GM18861 (cell line): ENCODE results near the gene CACNA2D2.

Experiments
- ATAC-seq: cut with Tn5 transposase; IDR thresholded peaks from one replicate; pipeline ENCODE4 v1.9.1; 2021; ENCODE audit not compliant: unreplicated experiment

The CACNA2D2 gene

DNA sequence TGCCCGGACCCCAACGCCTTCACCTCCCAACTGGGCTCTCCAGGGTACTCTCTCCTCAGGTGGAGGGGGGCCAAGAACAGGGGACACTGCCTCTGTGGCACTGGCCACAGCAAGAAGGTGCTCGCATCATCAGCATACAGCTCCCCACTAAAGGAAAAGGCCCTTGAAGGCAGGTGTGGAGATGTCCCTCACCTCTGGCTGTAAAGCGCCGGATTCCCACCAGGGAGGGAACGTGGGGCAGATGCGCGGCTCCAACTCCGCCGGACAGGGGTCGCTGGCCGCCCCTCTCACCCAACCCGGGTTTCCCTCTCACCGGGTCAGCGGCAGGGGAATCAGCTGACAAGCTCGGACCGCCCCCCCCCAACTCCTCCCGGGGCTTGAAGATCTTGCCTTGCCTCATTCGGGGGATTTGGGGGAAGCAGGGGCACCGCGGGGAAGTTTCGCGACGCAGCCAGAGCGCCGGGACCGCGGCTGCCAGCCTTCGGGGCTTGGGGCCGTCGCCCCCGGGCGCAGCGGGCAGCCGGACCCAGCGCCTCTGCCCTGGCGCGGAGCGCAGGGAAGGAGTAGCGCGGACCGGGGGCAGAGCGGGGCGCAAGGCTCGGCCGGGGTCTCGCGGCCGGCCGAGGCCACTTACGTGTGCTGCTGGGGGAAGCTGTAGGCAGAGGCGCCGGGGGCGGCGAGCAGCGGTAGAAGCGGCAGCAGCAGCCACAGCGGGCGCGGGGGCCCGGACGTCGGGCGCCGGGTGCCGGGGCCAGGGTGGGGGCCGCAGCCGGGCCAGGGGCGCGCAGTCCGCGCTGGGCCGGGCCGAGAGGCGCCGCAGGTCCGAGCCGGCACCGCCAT lies 630 bp downstream of the CACNA2D2 start:
- ATAC-seq, result no peak

DNA sequence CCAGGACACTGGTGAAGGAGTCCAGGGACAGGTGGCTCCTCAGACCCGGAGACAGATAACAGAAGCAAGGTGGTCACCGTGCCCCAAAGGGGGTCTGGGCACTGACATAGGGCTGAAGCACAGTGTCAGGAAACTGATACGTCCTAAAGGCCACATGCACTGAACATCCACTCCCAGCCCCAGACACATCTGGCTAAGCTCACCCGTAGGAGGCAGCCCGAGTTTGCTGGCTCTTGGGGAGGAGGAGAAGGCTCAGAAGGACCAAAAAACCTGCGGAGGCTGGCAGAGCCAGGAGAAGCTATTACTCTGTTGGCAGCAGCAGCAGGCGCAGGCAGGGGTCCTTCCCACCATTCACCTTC lies 1.2 kb downstream of the CACNA2D2 start:
- no peak for ATAC-seq

DNA sequence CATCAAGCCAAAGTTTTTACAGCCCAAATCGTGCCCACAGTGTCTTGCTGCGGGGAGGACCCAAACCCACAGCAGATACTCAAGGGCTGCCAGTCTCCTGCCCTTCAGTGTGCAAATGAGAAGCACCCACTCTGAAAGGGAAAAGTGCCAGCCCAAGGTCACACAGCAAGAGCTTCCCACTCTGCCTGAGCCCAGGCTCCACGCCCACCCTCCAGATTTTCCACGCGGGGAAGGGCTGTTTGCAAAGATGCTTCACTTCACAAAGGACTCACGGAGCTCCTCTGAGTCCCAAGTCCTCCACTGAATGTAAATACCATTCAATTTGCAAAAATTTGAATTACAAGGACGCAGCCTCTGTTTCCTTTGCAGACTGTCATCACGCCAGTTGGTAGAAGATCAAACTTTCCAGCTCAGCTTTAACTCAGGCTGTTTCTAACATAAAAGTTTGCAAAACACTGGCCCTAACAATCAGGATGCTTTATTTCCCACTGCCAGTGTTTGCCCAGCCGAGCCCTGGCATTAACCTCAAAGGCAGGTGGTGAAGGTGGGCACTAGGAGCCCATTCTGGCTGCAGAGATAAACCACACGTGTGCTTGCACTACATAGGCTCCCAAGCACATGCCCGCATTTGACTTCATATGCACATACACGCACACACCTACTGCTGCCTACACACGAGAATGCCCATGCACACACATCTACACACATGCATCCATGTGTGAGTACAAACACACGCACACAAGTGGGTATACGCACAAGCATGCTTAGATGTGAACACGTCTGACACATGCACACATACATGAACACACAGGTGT lies 7.6 kb downstream of the CACNA2D2 start:
- ATAC-seq, result no peak

DNA sequence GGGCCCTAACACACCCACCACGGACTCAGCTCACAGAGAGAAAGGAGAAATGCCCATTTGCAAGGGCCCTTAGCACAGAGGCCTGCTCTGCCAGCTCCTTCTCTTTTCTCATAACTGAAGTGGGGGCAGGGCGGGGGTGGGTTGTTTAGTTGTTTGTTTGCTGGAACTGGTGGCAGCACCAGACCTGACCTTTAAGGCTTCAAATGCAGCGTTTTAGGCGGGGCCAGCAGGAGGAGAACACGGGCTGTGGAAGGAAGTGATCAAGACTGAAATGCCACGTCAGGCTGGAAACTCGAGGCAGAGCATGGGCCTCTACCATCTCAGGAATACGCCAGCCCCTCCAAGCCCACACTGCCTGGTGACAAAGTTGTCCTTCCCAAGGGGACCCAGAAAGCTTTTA lies 9.3 kb downstream of the CACNA2D2 start:
- no peak for ATAC-seq

DNA sequence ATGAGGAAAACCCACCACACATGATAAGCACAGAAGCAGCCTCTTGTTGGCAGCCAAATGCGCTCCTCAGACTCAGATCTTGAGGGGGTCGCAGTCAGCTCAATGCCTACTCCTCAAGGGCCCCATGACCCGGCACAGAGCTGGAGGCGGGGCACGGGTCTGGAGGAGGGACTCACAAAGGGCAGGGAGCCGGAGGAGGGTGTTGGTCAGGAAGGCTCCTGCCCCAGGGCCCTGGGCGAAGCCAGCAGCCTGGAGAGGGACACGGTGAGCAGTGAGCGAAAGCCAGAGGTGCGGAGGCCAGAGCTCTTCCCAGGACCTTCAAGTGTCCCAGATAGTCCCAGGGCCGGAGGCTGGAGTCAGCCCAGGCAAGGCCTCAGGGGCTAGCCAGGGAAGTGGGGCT lies 9.8 kb downstream of the CACNA2D2 start:
- no peak for ATAC-seq

DNA sequence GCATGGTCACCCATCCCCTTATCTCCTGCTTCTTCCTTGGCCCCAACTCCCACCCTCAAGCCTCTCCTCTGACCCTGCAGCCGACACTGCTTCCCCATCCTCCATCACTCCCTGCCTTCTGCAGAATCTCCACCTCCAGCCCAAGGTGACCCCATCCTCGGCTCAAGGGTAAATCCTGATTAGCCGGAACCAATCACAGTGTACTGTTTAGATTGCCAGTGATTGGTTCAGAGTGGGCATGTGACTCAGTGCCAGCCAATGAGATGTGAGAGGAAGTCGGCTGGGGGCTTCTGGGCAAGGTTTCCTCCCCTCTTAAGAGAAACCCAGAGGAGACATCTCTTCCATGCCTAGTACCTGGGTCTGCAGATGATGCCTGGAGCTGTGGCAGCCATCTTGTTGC lies 10.3 kb downstream of the CACNA2D2 start:
- ATAC-seq, result no peak

DNA sequence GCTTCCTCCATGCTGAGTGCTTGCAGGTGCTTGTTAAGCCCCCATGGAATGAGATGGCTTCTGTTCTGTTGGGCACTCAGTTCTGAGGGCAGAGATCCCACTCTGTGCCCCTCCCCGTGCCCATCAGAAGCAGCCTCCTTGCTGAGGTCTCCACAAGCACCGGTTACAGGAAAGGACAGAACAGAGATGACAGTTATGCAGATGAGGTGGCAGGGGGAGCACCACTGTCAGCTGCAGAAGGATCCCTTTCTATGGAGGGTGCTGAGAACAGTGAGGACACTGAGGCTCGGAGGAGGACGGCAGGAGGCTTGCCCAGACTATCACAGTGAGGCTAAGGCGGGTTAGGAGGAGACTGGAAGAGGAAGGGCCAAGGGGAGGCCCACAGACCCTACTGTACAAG lies 12.4 kb downstream of the CACNA2D2 start:
- no peak for ATAC-seq

DNA sequence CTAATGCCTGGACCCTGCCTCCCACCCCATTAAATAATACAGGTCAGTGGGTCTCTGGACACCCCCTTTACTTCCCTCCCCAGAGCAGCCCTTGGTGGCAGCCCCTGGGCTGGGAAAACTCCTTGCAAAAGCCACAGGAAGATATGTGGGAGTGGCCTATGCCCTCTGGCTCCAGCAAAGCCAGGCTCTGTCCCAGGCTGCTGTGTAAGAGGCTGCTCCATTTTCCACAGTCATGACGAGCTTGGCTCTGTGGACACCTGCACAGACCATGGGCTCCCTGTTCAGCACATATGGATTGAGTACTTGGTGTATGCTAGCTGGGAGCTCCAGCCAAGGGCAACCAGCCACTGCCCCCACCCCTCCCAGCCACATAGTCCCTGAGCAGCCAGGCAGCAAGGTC lies 13.0 kb downstream of the CACNA2D2 start:
- ATAC-seq, result no peak

DNA sequence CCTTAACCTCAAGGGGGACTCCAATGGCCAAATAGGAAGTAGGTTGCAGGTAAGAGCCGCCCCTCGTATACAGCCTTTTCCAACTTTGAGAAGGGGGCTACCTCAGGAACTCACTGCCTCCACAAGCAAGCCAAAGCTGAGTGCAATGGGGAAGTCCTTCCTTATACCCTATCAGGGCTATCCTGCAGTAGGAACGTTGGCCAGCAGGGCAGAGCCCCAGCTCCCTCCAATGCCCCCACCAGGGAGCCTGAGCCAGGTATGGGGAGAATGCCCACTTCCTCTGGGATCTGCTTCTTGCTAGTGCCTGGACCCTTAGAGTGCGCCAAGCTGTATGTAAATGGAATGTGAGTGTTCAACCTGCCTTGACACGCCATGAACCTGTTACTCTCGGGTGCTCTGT lies 16.3 kb downstream of the CACNA2D2 start:
- no peak for ATAC-seq

DNA sequence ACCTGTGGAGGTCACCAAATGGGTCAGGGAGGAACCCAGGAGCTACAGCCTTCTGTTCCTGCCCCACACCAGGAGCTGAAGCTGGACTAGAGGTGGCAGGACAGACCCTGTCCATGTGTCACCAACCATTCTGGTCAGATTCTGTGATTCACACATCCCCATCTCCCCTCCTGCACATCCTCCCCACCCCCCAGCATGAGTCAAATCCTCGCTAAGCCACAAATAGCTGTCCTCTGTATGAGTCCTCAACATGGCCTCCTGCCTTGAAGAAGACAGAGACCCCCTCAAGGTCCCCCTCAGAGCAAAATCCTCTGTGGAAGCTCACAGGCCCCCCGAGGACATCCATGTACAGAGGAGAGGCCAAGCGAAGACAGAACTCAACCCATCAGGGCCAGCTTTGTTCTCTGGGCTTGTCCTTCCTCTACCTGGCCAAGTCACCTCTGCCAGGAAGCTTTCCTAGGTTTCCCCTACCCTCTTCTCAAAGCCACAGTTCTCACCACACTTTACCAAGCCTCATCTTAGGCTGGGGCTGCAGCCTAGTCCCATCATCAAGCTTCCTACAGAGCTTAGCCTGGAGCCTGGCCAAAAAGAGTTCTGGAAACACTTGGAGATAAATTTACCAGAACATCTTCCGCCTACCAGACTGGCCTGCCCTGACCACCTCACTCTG lies 17.1 kb downstream of the CACNA2D2 start:
- no peak for ATAC-seq

DNA sequence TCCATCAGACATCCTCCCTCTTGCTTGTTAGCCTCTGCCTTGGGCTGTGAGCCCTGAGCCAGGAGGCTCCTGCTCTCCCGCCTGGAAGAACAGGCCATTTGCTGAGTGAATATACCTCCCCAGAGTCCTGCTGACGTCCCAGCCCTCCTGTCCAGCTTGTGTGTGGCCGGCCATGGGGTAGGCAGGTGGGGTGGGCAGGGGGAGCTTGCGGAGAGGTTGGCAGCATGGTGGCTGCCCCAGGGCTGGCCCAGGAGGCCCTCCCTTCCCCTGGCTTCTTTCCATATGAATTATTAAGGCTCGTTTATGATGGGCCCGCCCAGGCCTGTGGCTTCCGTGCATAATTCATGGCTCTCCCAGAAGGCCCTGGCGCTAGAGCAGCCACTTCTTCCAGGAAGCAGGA lies 18.7 kb downstream of the CACNA2D2 start:
- no peak for ATAC-seq

DNA sequence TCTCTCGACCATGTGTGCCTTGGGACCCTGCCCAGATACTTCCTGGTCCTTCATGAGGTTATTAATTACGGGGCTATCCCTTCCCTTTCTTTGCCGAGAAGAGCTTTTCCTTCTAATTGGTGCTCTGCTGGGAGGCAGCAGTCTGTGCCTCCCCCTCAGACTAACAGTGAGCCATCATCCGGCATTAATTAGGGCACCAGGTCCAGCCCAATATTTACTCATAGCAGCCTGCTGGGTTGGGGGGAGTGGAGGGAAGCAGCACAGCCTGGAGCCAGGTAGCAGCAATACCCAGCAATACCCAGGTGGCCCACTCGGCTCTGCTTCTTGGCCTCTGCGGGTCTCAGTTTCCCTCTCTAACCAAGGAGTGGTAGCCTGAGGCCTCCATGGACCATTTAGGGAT lies 20.1 kb downstream of the CACNA2D2 start:
- ATAC-seq, result no peak

DNA sequence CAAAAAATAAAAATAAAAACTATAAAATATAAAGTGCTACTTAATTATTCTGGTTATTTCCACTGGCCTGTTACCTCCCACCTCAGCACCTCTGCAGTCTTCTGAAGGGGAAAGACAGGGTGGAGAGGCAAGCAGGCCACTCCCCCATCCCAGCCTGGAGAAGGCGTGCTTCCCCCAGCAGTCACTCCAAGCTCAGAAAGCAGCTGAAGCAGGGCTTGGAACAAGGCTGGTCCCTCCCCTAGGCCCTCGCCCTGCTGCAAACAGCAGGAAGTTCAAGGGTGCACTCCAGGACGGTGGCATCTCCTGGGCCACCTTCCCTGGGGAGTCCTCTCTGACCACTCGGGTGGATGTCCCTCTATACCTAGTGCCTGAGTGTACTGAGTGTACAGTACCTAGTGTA lies 21.4 kb downstream of the CACNA2D2 start:
- no peak for ATAC-seq

DNA sequence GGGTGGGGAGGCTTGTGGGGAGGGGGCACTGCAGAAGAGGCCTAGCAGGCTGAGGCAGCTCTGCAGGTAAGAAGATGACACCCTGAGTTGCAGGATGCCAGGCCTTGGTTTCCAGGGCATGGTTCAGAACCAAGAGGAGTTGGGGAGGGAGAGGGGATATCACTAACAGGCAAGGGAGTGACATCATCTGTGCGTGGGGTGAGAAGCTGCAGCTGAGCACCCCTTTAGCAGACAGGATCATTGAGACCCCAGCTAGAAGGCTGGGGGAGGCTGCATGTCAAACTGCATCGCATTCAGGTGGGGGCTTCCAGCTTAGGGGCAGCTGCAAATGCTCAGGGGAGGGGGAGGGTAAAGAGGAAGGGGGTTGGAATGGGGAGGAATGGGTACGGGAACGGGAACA lies 23.0 kb downstream of the CACNA2D2 start:
- no peak for ATAC-seq

DNA sequence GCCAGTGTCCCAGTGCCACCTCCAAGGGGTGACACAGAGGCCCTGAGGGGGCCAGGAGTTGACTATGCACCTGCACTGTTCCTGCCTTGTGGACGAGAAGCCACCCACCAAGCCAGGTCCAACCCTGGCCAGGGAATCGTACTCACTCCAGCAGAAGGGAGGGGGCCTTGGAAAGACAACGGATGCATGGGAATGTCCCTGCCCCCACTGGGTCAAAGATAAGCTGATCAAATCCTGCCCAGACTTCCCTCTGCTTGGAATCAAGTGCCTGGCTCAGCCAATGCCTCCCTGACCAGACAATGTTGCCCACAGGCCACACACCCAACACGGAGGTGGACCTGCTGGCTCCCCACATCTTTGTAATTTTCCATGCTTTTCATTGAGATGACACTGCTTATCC lies 23.9 kb downstream of the CACNA2D2 start:
- ATAC-seq, result no peak

DNA sequence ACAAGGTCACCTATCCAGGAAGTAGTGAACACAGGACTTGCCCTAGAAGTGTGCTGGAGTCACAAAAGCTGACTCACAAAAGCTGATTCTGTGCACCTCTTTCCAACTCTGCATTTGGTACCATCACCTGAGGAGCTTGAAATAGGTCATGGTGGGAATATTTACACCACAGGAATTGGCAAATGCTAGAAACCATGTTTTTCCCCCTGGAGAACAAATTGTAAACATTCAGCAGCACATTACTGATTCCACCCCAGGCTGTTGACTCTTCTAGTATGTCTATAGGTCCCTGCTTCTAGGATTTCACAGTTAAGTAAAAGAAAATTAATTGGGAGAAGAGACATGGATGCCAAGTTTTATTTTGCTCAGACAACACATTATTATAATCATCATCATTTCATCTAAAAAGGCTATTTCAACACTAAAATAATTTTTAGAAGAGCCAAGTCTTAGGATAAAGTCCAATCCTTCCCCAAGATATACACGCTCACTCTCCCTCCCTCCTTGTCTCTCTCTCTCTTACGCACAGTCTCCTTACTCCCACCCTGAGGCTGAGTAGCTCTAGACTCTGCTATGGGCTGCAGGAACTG lies 24.7 kb downstream of the CACNA2D2 start:
- ATAC-seq, result no peak

DNA sequence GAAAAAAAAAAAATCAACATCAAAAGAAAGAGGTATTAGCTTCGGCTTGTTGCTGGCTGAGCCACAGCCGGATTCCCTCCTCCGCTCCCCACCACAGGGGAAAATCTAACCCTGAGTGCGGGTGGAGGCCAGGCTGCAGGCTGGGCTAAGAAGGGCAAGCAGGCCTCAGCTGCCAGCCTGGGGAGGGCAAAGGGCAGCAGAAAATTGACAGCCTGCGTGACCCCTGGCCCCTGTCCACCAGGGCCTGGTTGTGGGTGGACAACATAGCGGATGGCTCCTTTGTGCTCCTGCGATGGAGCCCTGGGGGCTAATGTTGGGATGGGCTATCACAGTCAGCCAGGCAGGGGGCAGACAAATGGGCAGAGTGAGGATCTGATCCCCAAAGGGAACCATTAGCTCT lies 25.4 kb downstream of the CACNA2D2 start:
- ATAC-seq, result no peak

DNA sequence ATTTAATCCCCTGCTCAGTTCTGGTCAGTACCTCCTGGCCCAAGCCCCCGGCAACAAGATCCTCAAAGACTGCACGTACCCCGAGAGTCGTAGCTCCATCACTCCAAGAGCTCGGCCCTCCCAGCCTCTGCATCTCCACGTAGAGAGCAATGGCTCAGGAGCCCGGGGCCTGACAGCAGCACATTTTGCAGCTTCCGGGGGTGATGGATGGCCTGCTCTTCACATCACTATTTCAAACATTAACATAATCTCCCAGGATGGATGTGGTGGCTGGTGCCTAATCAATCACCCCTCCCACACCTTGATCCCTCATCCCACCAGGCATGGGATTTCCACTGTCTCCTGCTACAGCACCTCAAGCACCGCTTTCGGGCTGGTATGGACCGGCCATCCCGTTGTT lies 28.1 kb downstream of the CACNA2D2 start:
- ATAC-seq, result no peak

DNA sequence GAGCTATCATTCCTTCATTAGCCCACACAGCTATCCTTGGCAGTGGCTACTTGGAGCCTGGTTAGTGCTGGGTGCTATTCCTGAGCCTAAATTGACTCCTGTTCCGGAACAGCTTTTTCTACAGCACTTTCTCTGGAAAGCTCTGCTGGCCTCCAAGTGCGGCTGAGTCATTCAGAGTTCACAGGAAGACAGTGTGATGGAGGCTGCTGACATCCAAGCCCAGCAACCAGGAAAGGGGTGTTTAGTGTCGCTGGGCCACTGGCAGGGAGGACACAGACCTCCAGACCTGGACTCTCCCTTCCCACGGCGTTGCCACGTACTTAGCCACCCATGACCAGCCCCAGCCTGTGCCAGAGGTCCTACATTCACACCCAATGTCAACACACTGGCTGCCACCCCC lies 28.7 kb downstream of the CACNA2D2 start:
- no peak for ATAC-seq

DNA sequence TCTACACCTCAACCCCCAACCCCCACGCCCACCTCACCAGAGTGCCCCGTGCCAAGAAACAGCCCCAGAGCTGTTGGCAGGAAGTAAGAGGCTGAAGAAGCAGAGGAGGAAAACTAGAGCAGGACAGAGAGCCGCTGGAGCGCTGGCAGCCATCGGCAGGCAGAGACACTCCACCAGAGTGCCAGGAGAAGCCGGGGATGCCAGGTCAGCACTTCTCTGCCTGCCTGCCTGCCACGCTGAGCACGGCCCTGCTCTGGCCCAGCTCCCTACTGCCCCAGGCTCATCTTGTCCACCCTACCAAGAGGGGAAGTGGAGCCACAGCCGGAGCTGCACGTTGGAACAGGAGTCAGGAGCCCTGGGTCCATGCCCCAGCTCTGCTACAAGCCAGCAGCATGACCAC lies 29.7 kb downstream of the CACNA2D2 start:
- no peak for ATAC-seq

DNA sequence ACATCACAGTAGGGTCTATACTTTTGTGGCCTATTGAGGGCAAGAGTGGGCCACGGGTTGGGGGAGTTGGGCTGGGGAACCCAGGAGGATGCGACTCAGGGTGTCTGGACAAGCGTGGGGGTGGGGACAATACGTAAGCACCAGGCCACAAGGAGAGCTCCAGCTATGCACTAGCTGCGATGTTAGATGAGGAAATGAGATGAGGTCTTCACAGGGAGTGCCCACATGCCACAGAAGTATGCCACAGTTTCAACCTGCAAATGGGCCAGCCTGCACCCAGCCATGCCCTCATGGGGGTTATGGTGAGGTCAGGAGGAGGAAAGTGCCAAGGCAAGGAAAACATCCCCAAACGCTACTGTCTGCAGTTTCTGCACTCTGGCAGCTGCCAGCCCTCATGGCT lies 30.5 kb downstream of the CACNA2D2 start:
- no peak for ATAC-seq

DNA sequence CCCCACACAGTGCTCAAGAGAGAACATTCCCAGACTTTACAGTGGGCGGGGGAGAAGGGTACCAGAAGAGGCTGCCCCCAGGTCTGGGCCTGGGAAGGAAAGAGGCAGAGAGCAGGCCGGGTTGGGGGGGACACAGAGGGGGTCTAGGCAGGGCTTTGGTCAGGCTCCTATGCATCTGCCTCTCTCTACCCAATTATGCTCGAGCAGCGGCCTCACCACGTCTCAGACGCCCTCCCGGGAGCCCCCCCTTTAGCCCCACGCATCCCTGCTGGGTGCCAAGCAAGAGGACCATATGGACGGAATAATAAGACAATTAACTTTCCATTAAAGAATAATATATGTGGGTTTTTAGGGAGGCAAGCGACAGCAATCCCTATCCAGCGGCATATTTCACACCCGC lies 32.8 kb downstream of the CACNA2D2 start:
- ATAC-seq, result no peak
